GM12874 (cell line): ENCODE measurements around the gene UBALD1.

Experiments
- CTCF ChIP-seq: IDR thresholded peaks from 2 replicates; pipeline ENCODE4 v1.5.1; 2011; ENCODE audit warnings: low read depth, mild to moderate bottlenecking, control low read depth, low read length, moderate library complexity; ENCODE audit not compliant: insufficient read depth

The UBALD1 gene

GRCh38 chr16:4572715-4573114 lies 42.0 kb downstream of the UBALD1 start:
- TF ChIP-seq CTCF = no peak

GRCh38 chr16:4570688-4571321 lies 43.9 kb downstream of the UBALD1 start:
- no peak for TF ChIP-seq CTCF

- no peak for TF ChIP-seq CTCF
These were observed 44.6 kb downstream of the UBALD1 start for GRCh38 chr16:4570086-4570485.

GRCh38 chr16:4566144-4566543 lies 48.5 kb downstream of the UBALD1 start:
- TF ChIP-seq CTCF = no peak

- TF ChIP-seq CTCF = no peak
These were observed 49.9 kb downstream of the UBALD1 start for GRCh38 chr16:4564661-4565267.

- no peak for TF ChIP-seq CTCF
These were observed 53.1 kb downstream of the UBALD1 start for GRCh38 chr16:4561596-4561995.
